BJ (cell line): Measurements from ENCODE around the gene TBC1D23. TPM values are rescaled to one million over a fixed set of nuclear protein-coding genes. Genes with fewer than 3 reads are reported as not detected.
"Not testable (repeated sequence)": the region's sequence is repeated elsewhere in the genome, so short reads cannot be mapped to it uniquely, and the experiment has no call there.

ENCODE experiments used
- CTCF ChIA-PET: fragments of 350-600 bp; formaldehyde crosslinking; extraction: SDS; loops from one replicate; lab custom pipeline; 2021; ENCODE audit warnings: antibody characterized with exemption, inconsistent platforms; lab: Yijun Ruan, JAX
- POLR2A ChIA-PET: fragments of 300-600 bp; sonication (Branson Sonifier 250); formaldehyde crosslinking; extraction: SDS; loops from one replicate; lab custom pipeline; 2021; ENCODE audit warnings: antibody characterized with exemption; lab: Charles Lee
- DNase-seq: peaks from one replicate; pipeline ENCODE4 v3.0.0-alpha.2; 2011; ENCODE audit warnings: low read depth
- H3K27me3 ChIP-seq: 2 replicates; pipeline ENCODE4 v1.6.0; 2011; ENCODE audit warnings: low read length; ENCODE audit not compliant: control insufficient read depth, insufficient read depth
- H3K36me3 ChIP-seq: 2 replicates; pipeline ENCODE4 v1.5.1; 2011; ENCODE audit warnings: low read length; ENCODE audit not compliant: control insufficient read depth, insufficient read depth
- H3K4me3 ChIP-seq: 2 replicates; pipeline ENCODE4 v1.5.1; 2011; ENCODE audit warnings: low read depth, mild to moderate bottlenecking, control low read depth, low read length
- CTCF ChIP-seq: IDR thresholded peaks from 2 replicates; pipeline ENCODE4 v1.5.1; 2011; ENCODE audit warnings: low read depth, mild to moderate bottlenecking, control low read depth, inconsistent platforms, low read length, moderate library complexity; ENCODE audit not compliant: insufficient read depth
- polyA plus RNA-seq: library from polyadenylated mRNA; depleted of rRNA; stranded (reverse); fragments of >200 nt; gene quantifications from 2 replicates; pipeline ENCODE4 v1.2.3, GENCODE V29; 2011

Gene TBC1D23
- polyA plus RNA-seq, 1 experiment: 22.5 TPM

- POLR2A ChIA-PET: interaction anchor here (1.6 kb wide), 1 partner anchor 8 kb away, joined by 13 read pairs; the partner anchor contains the start of gene TBC1D23
- H3K36me3 ChIP-seq: no peaks in the 10 kb centered on the region
- DNase-seq: no peak
- no peak for TF ChIP-seq CTCF
- no peaks in the 10 kb centered on the region for H3K27me3 ChIP-seq
- no peak overlapping the region for H3K4me3 ChIP-seq
- CTCF ChIA-PET: interaction anchor here (0.9 to 1.2 kb wide), 4 partner anchors 11 to 426 kb away, joined by 3 to 5 read pairs (median 3); no protein-coding TSS in a partner anchor
Measured at GRCh38 chr3:100269001-100269400, 8.2 kb downstream of the TBC1D23 start.

GRCh38 chr3:100269410-100270214 is 8.8 kb downstream of the TBC1D23 start:
- POLR2A ChIA-PET: interaction anchor here (1.6 kb wide), 1 partner anchor 9 kb away, joined by 13 read pairs; the partner anchor contains the start of gene TBC1D23
- Histone ChIP-seq H3K27me3 (no peaks in the 10 kb centered on the region), H3K36me3 (no peaks in the 10 kb centered on the region), H3K4me3 (no peak overlapping the region)
- TF ChIP-seq CTCF: no peak
- CTCF ChIA-PET: interaction anchor here (0.6 to 1.8 kb wide), 6 partner anchors 12 to 765 kb away, joined by 3 to 5 read pairs (median 3); no protein-coding TSS in a partner anchor
- peak; percentile 90 for DNase-seq

GRCh38 chr3:100270215-100270583 is 9.4 kb downstream of the TBC1D23 start:
- Histone ChIP-seq H3K4me3 (no peak overlapping the region), H3K27me3 (no peaks in the 10 kb centered on the region), H3K36me3 (no peaks in the 10 kb centered on the region)
- POLR2A ChIA-PET: interaction anchor here (0.6 to 1.6 kb wide), 2 partner anchors 9 to 286 kb away, joined by 3 to 13 read pairs; partner anchors contain the start of gene TBC1D23
- DNase-seq: no peak
- CTCF ChIA-PET: interaction anchor here (1.2 to 1.8 kb wide), 2 partner anchors 411 to 438 kb away, joined by 3 to 5 read pairs; no protein-coding TSS in a partner anchor
- TF ChIP-seq CTCF: no peak

GRCh38 chr3:100271522-100271921 is 10.7 kb downstream of the TBC1D23 start:
- CTCF ChIA-PET: interaction anchor here (0.6 to 1.8 kb wide), 2 partner anchors 46 to 439 kb away, joined by 3 to 5 read pairs; no protein-coding TSS in a partner anchor
- no peaks in the 10 kb centered on the region for H3K27me3 ChIP-seq
- POLR2A ChIA-PET: no interaction called here

GRCh38 chr3:100272797-100273611 is 12.2 kb downstream of the TBC1D23 start:
- H3K36me3 ChIP-seq, H3K4me3 ChIP-seq, POLR2A ChIA-PET, CTCF ChIA-PET, DNase-seq, H3K27me3 ChIP-seq: not testable (repeated sequence)

More at GRCh38 chr3:100271522-100271921, 10.7 kb downstream of the TBC1D23 start:
- no peak for DNase-seq
- TF ChIP-seq CTCF: no peak
- Histone ChIP-seq H3K36me3 (no peaks in the 10 kb centered on the region), H3K4me3 (no peak overlapping the region)
